ENCODE results near the gene OSBP2.

OSBP2 gene

DNA sequence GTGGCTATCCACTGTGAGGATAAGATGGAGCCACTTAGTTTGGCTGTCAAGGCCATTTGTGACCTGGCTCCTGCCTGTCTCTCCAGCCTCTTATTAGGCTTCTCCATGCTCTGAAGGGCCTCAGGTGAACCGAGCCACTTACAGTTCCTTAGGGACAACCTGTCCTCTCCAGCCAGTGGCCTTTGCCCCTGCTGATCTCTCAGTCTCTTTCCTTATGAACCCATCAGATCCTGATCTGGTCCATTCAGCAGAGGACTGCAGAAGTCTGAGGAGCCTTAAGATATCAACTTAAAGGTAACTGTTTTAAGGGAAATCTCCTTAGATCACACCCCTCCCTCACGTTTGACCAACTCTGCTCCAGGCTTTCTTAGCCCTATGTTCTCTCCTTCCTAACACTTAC, 29.4 kb upstream of the OSBP2 start:
- Histone ChIP-seq H4K20me1 (ENCODE audit: insufficient read depth, low read length) (no peaks in the 10 kb centered on the region), H3K27ac (ENCODE audit: low read length) (no peak overlapping the region), H3K9ac (ENCODE audit: low read length) (no peak overlapping the region), H3K4me2 (ENCODE audit: low read length) (no peak overlapping the region), H3K4me1 (ENCODE audit: low read length) (peaks cover 10% of the 10 kb centered on the region), H3K79me2 (ENCODE audit: low read length) (no peaks in the 10 kb centered on the region), H3K9me3 (ENCODE audit: insufficient read depth, low read length) (no peaks in the 10 kb centered on the region), H3K36me3 (replicated peaks; ENCODE audit: low read depth, low read length) (no peaks in the 10 kb centered on the region), H3K27me3 (ENCODE audit: low read depth, low read length) (peaks cover 7% of the 10 kb centered on the region; the same call in 1 of the 2 replicates), H2AFZ (ENCODE audit: low read depth, low read length) (no peak overlapping the region), H3K4me3 (ENCODE audit: low read length) (no peak overlapping the region)
- TF ChIP-seq EZH2phosphoT487 (IDR thresholded peaks at IDR 0.05; ENCODE audit: low read depth): no peak
- TF ChIP-seq, protein P1, sequence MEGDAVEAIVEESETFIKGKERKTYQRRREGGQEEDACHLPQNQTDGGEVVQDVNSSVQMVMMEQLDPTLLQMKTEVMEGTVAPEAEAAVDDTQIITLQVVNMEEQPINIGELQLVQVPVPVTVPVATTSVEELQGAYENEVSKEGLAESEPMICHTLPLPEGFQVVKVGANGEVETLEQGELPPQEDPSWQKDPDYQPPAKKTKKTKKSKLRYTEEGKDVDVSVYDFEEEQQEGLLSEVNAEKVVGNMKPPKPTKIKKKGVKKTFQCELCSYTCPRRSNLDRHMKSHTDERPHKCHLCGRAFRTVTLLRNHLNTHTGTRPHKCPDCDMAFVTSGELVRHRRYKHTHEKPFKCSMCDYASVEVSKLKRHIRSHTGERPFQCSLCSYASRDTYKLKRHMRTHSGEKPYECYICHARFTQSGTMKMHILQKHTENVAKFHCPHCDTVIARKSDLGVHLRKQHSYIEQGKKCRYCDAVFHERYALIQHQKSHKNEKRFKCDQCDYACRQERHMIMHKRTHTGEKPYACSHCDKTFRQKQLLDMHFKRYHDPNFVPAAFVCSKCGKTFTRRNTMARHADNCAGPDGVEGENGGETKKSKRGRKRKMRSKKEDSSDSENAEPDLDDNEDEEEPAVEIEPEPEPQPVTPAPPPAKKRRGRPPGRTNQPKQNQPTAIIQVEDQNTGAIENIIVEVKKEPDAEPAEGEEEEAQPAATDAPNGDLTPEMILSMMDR (IDR thresholded peaks at IDR 0.05; ENCODE audit: low read depth, low read length): no peak

DNA sequence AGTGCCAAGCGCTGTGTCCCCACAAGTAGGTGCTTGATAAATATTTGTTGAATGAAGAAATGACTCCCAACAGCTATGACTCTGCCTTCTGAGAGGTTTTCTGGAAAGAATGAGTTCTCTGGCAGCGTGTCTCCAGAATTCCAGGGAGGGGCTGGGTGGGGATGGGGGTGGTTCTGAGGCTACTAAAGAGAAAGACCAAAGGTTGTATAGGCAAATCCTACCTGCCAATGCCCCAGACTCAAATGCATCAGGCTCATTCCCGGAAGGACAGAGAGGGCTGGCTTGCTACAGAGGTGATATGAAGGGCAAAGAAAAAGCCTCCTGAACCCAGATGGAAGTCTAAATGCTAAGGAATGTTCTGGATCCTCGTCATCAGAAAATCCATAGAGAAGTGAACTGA, 28.9 kb upstream of the OSBP2 start:
- Histone ChIP-seq H3K4me3 (ENCODE audit: low read length) (no peak overlapping the region), H3K27ac (ENCODE audit: low read length) (no peak overlapping the region), H3K36me3 (replicated peaks; ENCODE audit: low read depth, low read length) (no peaks in the 10 kb centered on the region), H4K20me1 (ENCODE audit: insufficient read depth, low read length) (no peaks in the 10 kb centered on the region), H3K4me1 (ENCODE audit: low read length) (peaks cover 10% of the 10 kb centered on the region), H3K27me3 (ENCODE audit: low read depth, low read length) (peaks cover 7% of the 10 kb centered on the region; the same call in 1 of the 2 replicates), H2AFZ (ENCODE audit: low read depth, low read length) (no peak overlapping the region), H3K79me2 (ENCODE audit: low read length) (no peaks in the 10 kb centered on the region), H3K9ac (ENCODE audit: low read length) (no peak overlapping the region), H3K4me2 (ENCODE audit: low read length) (no peak overlapping the region), H3K9me3 (ENCODE audit: insufficient read depth, low read length) (no peaks in the 10 kb centered on the region)
- no peak for TF ChIP-seq EZH2phosphoT487 (IDR thresholded peaks at IDR 0.05; ENCODE audit: low read depth)
- TF ChIP-seq, protein P1 (IDR thresholded peaks at IDR 0.05; ENCODE audit: low read depth, low read length): no peak

DNA sequence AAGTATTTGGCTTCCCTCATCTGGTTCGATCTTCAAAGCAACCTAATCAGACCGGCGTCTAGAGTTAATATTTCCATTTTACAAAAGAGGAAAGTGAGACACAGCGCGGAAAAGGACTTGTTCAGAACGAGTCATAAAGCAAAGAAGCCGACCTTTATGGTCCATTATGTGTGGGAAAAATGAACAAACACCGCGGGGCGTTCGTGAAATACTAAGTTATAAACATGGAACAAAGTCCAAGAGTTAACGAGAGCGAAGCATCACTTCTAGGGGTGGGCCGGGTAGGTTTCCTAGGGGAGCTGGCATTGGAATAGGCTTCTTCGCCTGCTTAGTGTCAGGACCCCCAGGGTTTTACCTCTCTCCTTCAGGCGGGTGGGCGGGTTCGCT, 27.6 kb upstream of the OSBP2 start:
- Histone ChIP-seq H2AFZ (ENCODE audit: low read depth, low read length) (peak overlapping the region; percentile 72), H3K79me2 (ENCODE audit: low read length) (no peaks in the 10 kb centered on the region), H3K4me2 (ENCODE audit: low read length) (peak overlapping the region; percentile 91), H3K4me1 (ENCODE audit: low read length) (peaks cover 10% of the 10 kb centered on the region), H3K9me3 (ENCODE audit: insufficient read depth, low read length) (no peaks in the 10 kb centered on the region), H4K20me1 (ENCODE audit: insufficient read depth, low read length) (no peaks in the 10 kb centered on the region), H3K9ac (ENCODE audit: low read length) (peak overlapping the region; percentile 71), H3K27ac (ENCODE audit: low read length) (no peak overlapping the region), H3K4me3 (ENCODE audit: low read length) (peak overlapping the region; percentile 88), H3K27me3 (ENCODE audit: low read depth, low read length) (peaks cover 7% of the 10 kb centered on the region; the same call in 1 of the 2 replicates), H3K36me3 (replicated peaks; ENCODE audit: low read depth, low read length) (no peaks in the 10 kb centered on the region)
- TF ChIP-seq, protein P1 (IDR thresholded peaks at IDR 0.05; ENCODE audit: low read depth, low read length): no peak
- no peak for TF ChIP-seq EZH2phosphoT487 (IDR thresholded peaks at IDR 0.05; ENCODE audit: low read depth)

DNA sequence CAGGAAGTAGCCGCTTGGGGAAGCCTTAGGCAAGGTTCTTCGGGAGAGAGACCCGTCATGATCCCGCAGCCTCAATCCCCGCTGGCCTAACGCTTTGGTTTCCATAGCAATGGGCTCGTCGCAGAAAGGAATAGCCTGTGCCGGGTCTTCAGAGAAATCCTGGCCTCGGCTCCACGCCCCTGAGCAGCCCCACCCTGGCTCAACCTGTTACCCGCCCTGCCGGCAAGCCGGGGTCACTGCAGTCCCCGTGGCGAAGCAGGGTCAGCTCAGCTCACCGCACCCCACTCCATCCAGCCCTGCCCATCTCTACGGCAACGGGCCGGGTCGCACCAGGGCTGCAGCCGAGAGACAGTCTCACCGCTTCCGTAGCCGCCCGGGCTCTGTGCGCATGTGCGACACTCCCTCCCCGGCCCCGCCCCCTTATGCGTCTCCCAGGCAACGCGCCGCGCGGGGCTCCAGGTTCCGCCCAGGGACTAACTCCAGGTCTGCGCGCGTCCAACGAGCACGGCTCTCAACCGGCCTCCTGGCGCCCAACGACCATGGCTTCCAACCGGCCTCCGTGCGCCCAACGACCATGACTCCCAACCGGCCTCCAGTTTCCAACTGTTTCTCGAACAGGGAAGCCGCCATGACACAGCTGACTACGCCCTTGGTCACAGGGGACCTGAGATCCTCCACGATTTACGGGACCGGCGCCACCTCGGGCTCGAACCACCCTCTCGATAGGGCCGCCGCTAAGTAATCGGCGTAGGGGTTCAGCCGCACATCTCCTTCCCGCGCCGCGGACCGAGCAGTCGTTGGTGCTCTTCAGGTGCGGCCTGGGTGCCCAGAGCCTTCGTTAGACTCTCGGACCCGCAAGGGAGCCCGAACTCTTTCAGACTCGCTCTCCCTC, 26.9 kb upstream of the OSBP2 start, which contains the start of gene DUSP18:
Gene DUSP18, minus strand, starts transcription at position 382 of the 892 bp plus-strand sequence. CDS start 3,872 bp downstream, outside the sequence.
- Histone ChIP-seq H2AFZ (ENCODE audit: low read depth, low read length) (peak within 1 kb of the TSS; percentile 95), H4K20me1 (ENCODE audit: insufficient read depth, low read length) (no peaks in the 10 kb centered on the region), H3K9me3 (ENCODE audit: insufficient read depth, low read length) (no peaks in the 10 kb centered on the region), H3K9ac (ENCODE audit: low read length) (peak within 1 kb of the TSS; percentile 71), H3K4me2 (ENCODE audit: low read length) (peak within 1 kb of the TSS; percentile 91), H3K4me1 (ENCODE audit: low read length) (peaks cover 10% of the 10 kb centered on the region), H3K79me2 (ENCODE audit: low read length) (no peaks in the 10 kb centered on the region), H3K36me3 (replicated peaks; ENCODE audit: low read depth, low read length) (no peaks in the 10 kb centered on the region), H3K27me3 (ENCODE audit: low read depth, low read length) (peaks cover 7% of the 10 kb centered on the region; the same call in 1 of the 2 replicates), H3K27ac (ENCODE audit: low read length) (no peak within 1 kb of the TSS), H3K4me3 (ENCODE audit: low read length) (peak within 1 kb of the TSS; percentile 88)
- no peak for TF ChIP-seq EZH2phosphoT487 (IDR thresholded peaks at IDR 0.05; ENCODE audit: low read depth)
- TF ChIP-seq, protein P1 (IDR thresholded peaks at IDR 0.05; ENCODE audit: low read depth, low read length): no peak

Data from OCI-LY3 (cell line).